BJ (cell line): Measurements from ENCODE around the gene TOR2A. TPM values are rescaled to one million over a fixed set of nuclear protein-coding genes. Genes with fewer than 3 reads are reported as not detected.

ENCODE experiments used
- CTCF ChIA-PET: fragments of 350-600 bp; formaldehyde crosslinking; extraction: SDS; loops from one replicate; lab custom pipeline; 2021; ENCODE audit warnings: antibody characterized with exemption, inconsistent platforms; lab: Yijun Ruan, JAX
- POLR2A ChIA-PET: fragments of 300-600 bp; sonication (Branson Sonifier 250); formaldehyde crosslinking; extraction: SDS; loops from one replicate; lab custom pipeline; 2021; ENCODE audit warnings: antibody characterized with exemption; lab: Charles Lee
- DNase-seq: peaks from one replicate; pipeline ENCODE4 v3.0.0-alpha.2; 2011; ENCODE audit warnings: low read depth
- H3K27me3 ChIP-seq: 2 replicates; pipeline ENCODE4 v1.6.0; 2011; ENCODE audit warnings: low read length; ENCODE audit not compliant: control insufficient read depth, insufficient read depth
- H3K36me3 ChIP-seq: 2 replicates; pipeline ENCODE4 v1.5.1; 2011; ENCODE audit warnings: low read length; ENCODE audit not compliant: control insufficient read depth, insufficient read depth
- H3K4me3 ChIP-seq: 2 replicates; pipeline ENCODE4 v1.5.1; 2011; ENCODE audit warnings: low read depth, mild to moderate bottlenecking, control low read depth, low read length
- polyA plus RNA-seq: library from polyadenylated mRNA; depleted of rRNA; stranded (reverse); fragments of >200 nt; gene quantifications from 2 replicates; pipeline ENCODE4 v1.2.3, GENCODE V29; 2011
- TF ChIP-seq, protein P1 (sequence below): IDR thresholded peaks from 2 replicates; pipeline ENCODE4 v1.5.1; 2011; ENCODE audit warnings: low read depth, mild to moderate bottlenecking, control low read depth, inconsistent platforms, low read length, moderate library complexity; ENCODE audit not compliant: insufficient read depth

TOR2A gene
- polyA plus RNA-seq, 1 experiment: 8.0 TPM

DNA sequence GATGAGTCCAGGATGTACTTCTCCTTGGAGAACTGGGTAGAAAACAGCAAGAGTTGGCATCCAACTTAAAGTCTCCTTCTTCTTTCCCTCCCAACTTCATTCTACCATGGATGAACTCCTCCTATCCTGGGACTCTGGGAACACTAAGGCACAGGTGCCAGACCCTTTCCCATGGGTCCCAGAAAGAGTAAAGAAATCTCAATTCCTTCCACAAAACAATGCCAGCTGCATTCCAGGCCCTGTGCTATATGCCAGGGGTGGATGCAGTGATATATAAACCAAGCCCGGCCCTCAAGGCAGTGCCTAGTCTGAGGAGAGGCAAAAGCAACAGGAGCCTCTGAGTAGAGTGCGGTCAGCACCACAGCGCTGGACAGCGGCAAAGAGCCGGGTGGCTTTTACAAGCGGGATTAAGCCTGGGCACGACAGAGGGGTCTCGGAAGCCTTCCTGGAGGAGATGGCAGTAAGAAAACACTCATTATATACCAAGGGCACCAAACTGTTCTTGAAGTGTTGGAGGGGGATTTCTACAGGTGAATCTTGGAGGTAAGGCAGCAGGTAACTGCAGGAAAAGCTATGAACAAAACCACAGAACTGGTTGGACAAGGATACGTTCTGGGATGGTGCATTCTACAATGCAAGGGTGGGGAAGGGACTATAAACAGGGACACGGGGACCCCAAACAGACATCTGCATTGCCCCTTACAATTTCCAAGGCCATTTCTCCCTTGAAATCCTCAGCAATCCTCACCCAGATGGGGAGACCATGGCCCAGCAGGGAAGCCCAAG, 16.4 kb upstream of the TOR2A start:
- DNase-seq: no peak
- H3K36me3 ChIP-seq: no peaks in the 10 kb centered on the region
- H3K4me3 ChIP-seq: no peak overlapping the region
- POLR2A ChIA-PET: no interaction called here
- peaks cover 30% of the 10 kb centered on the region for H3K27me3 ChIP-seq
- CTCF ChIA-PET: interaction anchor here (0.8 kb wide), 1 partner anchor 16 kb away, joined by 3 read pairs; the partner anchor contains the start of gene TOR2A
- TF ChIP-seq, protein P1, sequence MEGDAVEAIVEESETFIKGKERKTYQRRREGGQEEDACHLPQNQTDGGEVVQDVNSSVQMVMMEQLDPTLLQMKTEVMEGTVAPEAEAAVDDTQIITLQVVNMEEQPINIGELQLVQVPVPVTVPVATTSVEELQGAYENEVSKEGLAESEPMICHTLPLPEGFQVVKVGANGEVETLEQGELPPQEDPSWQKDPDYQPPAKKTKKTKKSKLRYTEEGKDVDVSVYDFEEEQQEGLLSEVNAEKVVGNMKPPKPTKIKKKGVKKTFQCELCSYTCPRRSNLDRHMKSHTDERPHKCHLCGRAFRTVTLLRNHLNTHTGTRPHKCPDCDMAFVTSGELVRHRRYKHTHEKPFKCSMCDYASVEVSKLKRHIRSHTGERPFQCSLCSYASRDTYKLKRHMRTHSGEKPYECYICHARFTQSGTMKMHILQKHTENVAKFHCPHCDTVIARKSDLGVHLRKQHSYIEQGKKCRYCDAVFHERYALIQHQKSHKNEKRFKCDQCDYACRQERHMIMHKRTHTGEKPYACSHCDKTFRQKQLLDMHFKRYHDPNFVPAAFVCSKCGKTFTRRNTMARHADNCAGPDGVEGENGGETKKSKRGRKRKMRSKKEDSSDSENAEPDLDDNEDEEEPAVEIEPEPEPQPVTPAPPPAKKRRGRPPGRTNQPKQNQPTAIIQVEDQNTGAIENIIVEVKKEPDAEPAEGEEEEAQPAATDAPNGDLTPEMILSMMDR: no peak

DNA sequence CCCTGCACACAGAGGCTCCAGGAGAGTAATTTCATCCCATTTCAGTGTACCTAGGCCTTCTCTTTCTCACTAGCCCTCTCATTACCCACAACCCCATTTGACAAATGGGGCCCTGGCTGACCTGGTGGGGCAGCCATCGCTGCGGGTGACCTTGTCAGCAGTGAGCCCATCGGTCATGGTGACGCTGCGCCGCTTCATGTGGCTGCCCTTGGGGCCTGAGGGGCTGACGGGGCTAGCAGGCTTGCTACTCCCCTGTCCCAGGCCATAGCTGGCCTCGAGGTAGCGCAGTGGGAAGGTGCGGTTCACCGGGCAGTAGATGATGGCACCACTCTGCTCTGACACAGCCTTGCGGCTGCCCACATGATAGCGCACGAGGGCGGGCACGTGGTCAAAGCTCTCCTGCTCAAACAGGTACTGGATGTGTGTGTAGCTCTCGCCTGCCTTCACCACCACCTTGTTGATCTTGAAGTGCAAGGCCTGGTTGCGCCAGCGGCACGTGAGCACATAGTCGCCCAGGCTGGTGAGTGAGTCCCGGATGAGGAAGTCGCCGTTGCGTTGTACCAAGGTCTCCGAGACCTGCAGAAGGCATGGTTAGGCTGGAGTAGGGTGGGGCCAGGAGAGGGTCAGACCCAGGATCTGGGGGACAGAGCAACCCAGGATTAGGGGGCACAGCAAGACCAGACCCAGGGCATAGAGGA, 14.1 kb upstream of the TOR2A start:
- no peak for DNase-seq
- no peak overlapping the region for H3K4me3 ChIP-seq
- CTCF ChIA-PET: interaction anchor here (0.5 kb wide), 1 partner anchor 19 kb away, joined by 3 read pairs; no protein-coding TSS in a partner anchor
- no peaks in the 10 kb centered on the region for H3K36me3 ChIP-seq
- TF ChIP-seq, protein P1: no peak
- H3K27me3 ChIP-seq: peaks cover 19% of the 10 kb centered on the region
- POLR2A ChIA-PET: no interaction called here

DNA sequence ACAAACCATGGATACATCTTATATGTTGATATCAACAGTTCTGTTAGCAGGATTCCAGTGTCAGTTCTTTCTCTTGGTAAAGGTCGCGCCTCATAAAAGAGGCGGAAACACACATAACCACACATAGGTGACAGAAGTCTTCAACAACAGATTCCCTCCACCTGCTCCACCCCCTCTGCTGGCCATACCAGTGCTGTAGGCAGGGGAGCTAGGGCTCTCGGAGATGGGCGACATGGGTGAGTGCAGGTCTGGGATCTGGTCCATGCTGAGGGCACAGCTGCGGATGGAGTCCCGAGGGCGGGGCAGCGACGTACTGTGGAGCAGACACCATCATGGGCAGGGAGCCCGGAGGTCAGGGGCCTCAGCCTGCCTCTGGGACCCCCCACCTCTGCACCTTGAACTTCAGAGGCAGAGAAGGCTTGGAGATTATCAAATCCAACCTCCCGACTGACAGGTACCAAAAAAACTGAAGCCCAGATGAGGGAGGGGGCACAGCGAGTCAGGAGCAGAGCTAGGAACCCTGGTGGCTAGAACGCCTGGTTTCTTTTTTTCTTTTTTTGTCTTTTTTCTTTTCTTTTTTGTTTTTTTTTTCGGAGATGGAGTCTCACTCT, 12.0 kb upstream of the TOR2A start:
- H3K36me3 ChIP-seq: no peaks in the 10 kb centered on the region
- ChIA-PET POLR2A (no interaction called here), CTCF (interaction anchor here (1.0 to 1.3 kb wide), 2 partner anchors 10 to 12 kb away, joined by 3 read pairs; partner anchors contain the start of gene TOR2A)
- TF ChIP-seq, protein P1: no peak
- peaks cover 6% of the 10 kb centered on the region for H3K27me3 ChIP-seq
- H3K4me3 ChIP-seq: no peak overlapping the region
- DNase-seq: no peak

DNA sequence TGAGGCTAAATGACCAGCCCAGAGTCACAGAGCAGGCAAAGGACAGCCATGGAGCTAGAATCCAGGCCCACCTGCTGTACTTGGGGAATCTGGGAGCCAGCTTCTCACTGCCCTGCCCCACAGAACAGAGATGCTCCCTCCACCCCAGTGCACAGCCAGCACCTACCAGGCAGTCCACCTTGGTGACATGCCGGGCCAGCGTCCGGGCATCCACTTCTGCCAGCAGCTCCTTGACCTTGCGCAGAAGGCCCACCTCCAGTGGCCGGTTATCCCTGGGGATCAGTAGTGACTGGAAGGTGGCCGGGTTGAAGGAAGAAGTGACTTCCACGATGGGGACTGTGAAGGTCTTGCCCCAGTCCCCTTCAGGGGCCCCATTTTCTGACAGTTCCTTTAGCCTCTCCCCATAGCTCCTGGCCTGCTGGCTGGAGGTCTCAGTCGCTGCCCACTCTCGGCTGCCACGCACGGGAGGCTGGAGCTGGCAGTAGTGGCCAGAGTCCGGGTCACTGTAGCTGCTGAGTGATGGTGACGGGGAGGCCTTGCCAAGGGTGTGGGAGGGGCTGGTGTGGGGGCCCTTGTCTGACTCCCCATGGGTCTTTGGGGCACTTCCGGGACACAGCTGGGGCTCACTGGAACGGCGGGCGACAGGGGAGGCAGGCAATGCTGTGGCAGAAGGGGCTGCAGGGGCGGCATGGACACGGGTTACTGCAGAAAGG, 9.5 kb upstream of the TOR2A start:
- POLR2A ChIA-PET: no interaction called here
- DNase-seq: no peak
- CTCF ChIA-PET: interaction anchor here (0.7 to 4.1 kb wide), 6 partner anchors 8 to 176 kb away, joined by 3 to 32 read pairs (median 4); partner anchors contain the start of gene TOR2A
- H3K36me3 ChIP-seq: no peaks in the 10 kb centered on the region
- TF ChIP-seq, protein P1: no peak
- peaks cover 6% of the 10 kb centered on the region for H3K27me3 ChIP-seq
- H3K4me3 ChIP-seq: no peak overlapping the region
